HEK293 (cell line): Measurements from ENCODE around the gene ARHGAP26.

Experiments used
- CTCF ChIA-PET: fragments of 350-600 bp; formaldehyde crosslinking; extraction: SDS; loops from one replicate; lab custom pipeline; 2021; ENCODE audit warnings: antibody characterized with exemption; lab: Yijun Ruan, JAX
- POLR2A ChIA-PET: fragments of 300-600 bp; formaldehyde crosslinking; extraction: SDS; loops from one replicate; lab custom pipeline; 2020; ENCODE audit warnings: antibody characterized with exemption, inconsistent platforms; lab: Yijun Ruan, JAX
- H3K27ac ChIP-seq: fragments of 200-500 bp; sonication (Bioruptor generic); 2 replicates; pipeline ENCODE4 v1.5.1; 2014; ENCODE audit warnings: low read depth, low read length, control low read depth, inconsistent platforms; ENCODE audit errors: extremely low read depth
- H3K36me3 ChIP-seq, 2 experiments: fragments of 200-500 bp in 1 of 2; sonication (Bioruptor generic) in 1 of 2; 1 replicate in 1 of 2; 2 replicates in 1 of 2; pipeline ENCODE4 v1.5.1; 2014 to 2017; ENCODE audit warnings: inconsistent platforms in 2 of 2, low read length in 2 of 2; ENCODE audit not compliant: control insufficient read depth in 2 of 2, insufficient read depth in 1 of 2
- H3K4me1 ChIP-seq: fragments of 200-500 bp; sonication (Bioruptor generic); 2 replicates; pipeline ENCODE4 v1.5.1; 2014; ENCODE audit warnings: mild to moderate bottlenecking, low read length, inconsistent platforms; ENCODE audit not compliant: control insufficient read depth, insufficient read depth
- H3K4me3 ChIP-seq: 2 replicates; pipeline ENCODE4 v1.5.1; 2011; ENCODE audit warnings: low read depth, mild to moderate bottlenecking, control low read depth, low read length, moderate library complexity
- H3K9me3 ChIP-seq: fragments of 200-500 bp; sonication (Bioruptor generic); 2 replicates; pipeline ENCODE4 v1.5.1; 2014; ENCODE audit warnings: low read depth, low read length, inconsistent platforms; ENCODE audit not compliant: control insufficient read depth, insufficient read depth
- CTCF ChIP-seq: fragments of 450-650 bp; formaldehyde crosslinking; IDR thresholded peaks from 2 replicates; pipeline ENCODE4 v1.5.1; 2016; ENCODE audit warnings: missing biosample characterization, missing genetic modification characterization
- INSM2 ChIP-seq: fragments of 450-650 bp; formaldehyde crosslinking; IDR thresholded peaks from 2 replicates; pipeline ENCODE4 v1.5.1; 2016; ENCODE audit warnings: missing biosample characterization, missing genetic modification characterization
- PRDM2 ChIP-seq: fragments of 450-650 bp; formaldehyde crosslinking; IDR thresholded peaks from 2 replicates; pipeline ENCODE4 v1.5.1; 2016; ENCODE audit warnings: missing biosample characterization, missing genetic modification characterization, borderline replicate concordance
- SETDB1 ChIP-seq: IDR thresholded peaks from one replicate; pipeline ENCODE4 v1.6.1; 2017; ENCODE audit warnings: mild to moderate bottlenecking, low read length, moderate library complexity, mixed read lengths; ENCODE audit not compliant: insufficient read length
- ZBTB1 ChIP-seq: fragments of 450-650 bp; formaldehyde crosslinking; IDR thresholded peaks from 2 replicates; pipeline ENCODE4 v1.5.1; 2016; ENCODE audit warnings: missing biosample characterization, missing genetic modification characterization
- ZFHX2 ChIP-seq: fragments of 450-650 bp; formaldehyde crosslinking; conservative IDR thresholded peaks from 2 replicates; pipeline ENCODE4 v1.5.1; 2016; ENCODE audit warnings: missing biosample characterization, missing genetic modification characterization
- ZNF23 ChIP-seq: fragments of 450-650 bp; formaldehyde crosslinking; IDR thresholded peaks from 2 replicates; pipeline ENCODE4 v1.5.1; 2016; ENCODE audit warnings: missing biosample characterization, missing genetic modification characterization, borderline replicate concordance
- ZNF24 ChIP-seq: fragments of 450-650 bp; formaldehyde crosslinking; IDR thresholded peaks from 2 replicates; pipeline ENCODE4 v1.5.1; 2016; ENCODE audit warnings: missing biosample characterization, missing genetic modification characterization
- ZNF324 ChIP-seq: fragments of 450-650 bp; formaldehyde crosslinking; IDR thresholded peaks from 2 replicates; pipeline ENCODE4 v1.5.1; 2016; ENCODE audit warnings: missing biosample characterization, missing genetic modification characterization
- ZNF391 ChIP-seq: fragments of 450-650 bp; formaldehyde crosslinking; IDR thresholded peaks from 2 replicates; pipeline ENCODE4 v1.5.1; 2016; ENCODE audit warnings: low read depth, missing biosample characterization, missing genetic modification characterization, borderline replicate concordance
- ZNF433 ChIP-seq: fragments of 450-650 bp; formaldehyde crosslinking; IDR thresholded peaks from 2 replicates; pipeline ENCODE4 v1.5.1; 2016; ENCODE audit warnings: missing biosample characterization, missing genetic modification characterization, low read depth
- ZNF580 ChIP-seq: fragments of 450-650 bp; formaldehyde crosslinking; IDR thresholded peaks from 2 replicates; pipeline ENCODE4 v1.5.1; 2016; ENCODE audit warnings: missing biosample characterization, missing genetic modification characterization
- ZNF585B ChIP-seq: fragments of 450-650 bp; formaldehyde crosslinking; IDR thresholded peaks from 2 replicates; pipeline ENCODE4 v1.5.1; 2016; ENCODE audit warnings: missing biosample characterization, missing genetic modification characterization
- ZNF596 ChIP-seq: fragments of 450-650 bp; IDR thresholded peaks from 2 replicates; pipeline ENCODE4 v1.5.0; 2018; ENCODE audit warnings: missing biosample characterization, mild to moderate bottlenecking, missing genetic modification characterization, moderate library complexity
- ZNF600 ChIP-seq: fragments of 450-650 bp; formaldehyde crosslinking; IDR thresholded peaks from 2 replicates; pipeline ENCODE4 v1.5.1; 2016; ENCODE audit warnings: missing biosample characterization, missing genetic modification characterization
- ZNF626 ChIP-seq: fragments of 450-650 bp; sonication (Bioruptor Pico); formaldehyde crosslinking; IDR thresholded peaks from 2 replicates; pipeline ENCODE4 v1.5.1; 2018; ENCODE audit warnings: missing biosample characterization, missing genetic modification characterization, inconsistent platforms
- ZNF701 ChIP-seq: fragments of 450-650 bp; formaldehyde crosslinking; IDR thresholded peaks from 2 replicates; pipeline ENCODE4 v1.5.1; 2016; ENCODE audit warnings: missing biosample characterization, missing genetic modification characterization
- TF ChIP-seq, protein P1 (sequence below): fragments of 450-650 bp; formaldehyde crosslinking; IDR thresholded peaks from 2 replicates; pipeline ENCODE4 v1.5.1; 2016; ENCODE audit warnings: missing biosample characterization, missing genetic modification characterization
- TF ChIP-seq, protein P2 (sequence below): fragments of 450-650 bp; formaldehyde crosslinking; IDR thresholded peaks from 2 replicates; pipeline ENCODE4 v1.5.1; 2016; ENCODE audit warnings: missing biosample characterization, missing genetic modification characterization
- TF ChIP-seq, protein P3 (sequence below): fragments of 450-650 bp; IDR thresholded peaks from 2 replicates; pipeline ENCODE4 v1.5.1; 2018; ENCODE audit warnings: missing biosample characterization, missing genetic modification characterization

ARHGAP26 gene

GRCh38 chr5:143230676-143230996, 460.5 kb downstream of the ARHGAP26 start:
- TF ChIP-seq ZNF596 (no peak), ZNF24 (no peak), ZNF324 (tag by site-specific recombination) (no peak), ZNF580 (tag by site-specific recombination) (no peak), ZNF585B (tag by site-specific recombination) (no peak), CTCF (tag by site-specific recombination) (no peak), SETDB1 (no peak), INSM2 (tag by site-specific recombination) (no peak), ZNF600 (tag by site-specific recombination) (no peak), ZNF391 (tag by site-specific recombination) (no peak), ZBTB1 (tag by site-specific recombination) (no peak)
- TF ChIP-seq, protein P1, sequence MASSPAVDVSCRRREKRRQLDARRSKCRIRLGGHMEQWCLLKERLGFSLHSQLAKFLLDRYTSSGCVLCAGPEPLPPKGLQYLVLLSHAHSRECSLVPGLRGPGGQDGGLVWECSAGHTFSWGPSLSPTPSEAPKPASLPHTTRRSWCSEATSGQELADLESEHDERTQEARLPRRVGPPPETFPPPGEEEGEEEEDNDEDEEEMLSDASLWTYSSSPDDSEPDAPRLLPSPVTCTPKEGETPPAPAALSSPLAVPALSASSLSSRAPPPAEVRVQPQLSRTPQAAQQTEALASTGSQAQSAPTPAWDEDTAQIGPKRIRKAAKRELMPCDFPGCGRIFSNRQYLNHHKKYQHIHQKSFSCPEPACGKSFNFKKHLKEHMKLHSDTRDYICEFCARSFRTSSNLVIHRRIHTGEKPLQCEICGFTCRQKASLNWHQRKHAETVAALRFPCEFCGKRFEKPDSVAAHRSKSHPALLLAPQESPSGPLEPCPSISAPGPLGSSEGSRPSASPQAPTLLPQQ, result no peak
- TF ChIP-seq, protein P2, sequence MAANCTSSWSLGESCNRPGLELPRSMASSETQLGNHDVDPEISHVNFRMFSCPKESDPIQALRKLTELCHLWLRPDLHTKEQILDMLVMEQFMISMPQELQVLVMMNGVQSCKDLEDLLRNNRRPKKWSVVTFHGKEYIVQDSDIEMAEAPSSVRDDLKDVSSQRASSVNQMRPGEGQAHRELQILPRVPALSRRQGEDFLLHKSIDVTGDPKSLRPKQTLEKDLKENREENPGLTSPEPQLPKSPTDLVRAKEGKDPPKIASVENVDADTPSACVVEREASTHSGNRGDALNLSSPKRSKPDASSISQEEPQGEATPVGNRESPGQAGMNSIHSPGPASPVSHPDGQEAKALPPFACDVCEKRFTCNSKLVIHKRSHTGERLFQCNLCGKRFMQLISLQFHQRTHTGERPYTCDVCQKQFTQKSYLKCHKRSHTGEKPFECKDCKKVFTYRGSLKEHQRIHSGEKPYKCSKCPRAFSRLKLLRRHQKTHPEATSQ (tag by site-specific recombination), result no peak
- TF ChIP-seq, all 188 proteins: peak for 0

GRCh38 chr5:143231416-143231815, 461.2 kb downstream of the ARHGAP26 start:
- H3K27ac ChIP-seq, result no peak overlapping the region
- ChIA-PET POLR2A (no interaction called here), CTCF (interaction anchor here (0.6 to 1.0 kb wide), 2 partner anchors 15 to 502 kb away, joined by 3 to 7 read pairs; no protein-coding TSS in a partner anchor)
- H3K9me3 ChIP-seq, result no peaks in the 10 kb centered on the region
- no peaks in the 10 kb centered on the region for H3K4me1 ChIP-seq
- no peak overlapping the region for H3K4me3 ChIP-seq
- no peaks in the 10 kb centered on the region for H3K36me3 ChIP-seq
- no peak for TF ChIP-seq ZNF433 (tag by site-specific recombination)
- no peak for TF ChIP-seq PRDM2 (tag by site-specific recombination)
- no peak for TF ChIP-seq ZNF23 (tag by site-specific recombination)
- TF ChIP-seq ZNF626 (tag by site-specific recombination), result no peak
- TF ChIP-seq ZNF701, result no peak
- peak; percentile 27; the same call in 1 of the 2 replicates for TF ChIP-seq ZFHX2 (tag by site-specific recombination)
- TF ChIP-seq, protein P3, sequence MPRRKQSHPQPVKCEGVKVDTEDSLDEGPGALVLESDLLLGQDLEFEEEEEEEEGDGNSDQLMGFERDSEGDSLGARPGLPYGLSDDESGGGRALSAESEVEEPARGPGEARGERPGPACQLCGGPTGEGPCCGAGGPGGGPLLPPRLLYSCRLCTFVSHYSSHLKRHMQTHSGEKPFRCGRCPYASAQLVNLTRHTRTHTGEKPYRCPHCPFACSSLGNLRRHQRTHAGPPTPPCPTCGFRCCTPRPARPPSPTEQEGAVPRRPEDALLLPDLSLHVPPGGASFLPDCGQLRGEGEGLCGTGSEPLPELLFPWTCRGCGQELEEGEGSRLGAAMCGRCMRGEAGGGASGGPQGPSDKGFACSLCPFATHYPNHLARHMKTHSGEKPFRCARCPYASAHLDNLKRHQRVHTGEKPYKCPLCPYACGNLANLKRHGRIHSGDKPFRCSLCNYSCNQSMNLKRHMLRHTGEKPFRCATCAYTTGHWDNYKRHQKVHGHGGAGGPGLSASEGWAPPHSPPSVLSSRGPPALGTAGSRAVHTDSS (tag by site-specific recombination), result no peak

More at GRCh38 chr5:143230676-143230996, 460.5 kb downstream of the ARHGAP26 start:
- Histone ChIP-seq H3K4me1 (no peaks in the 10 kb centered on the region), H3K4me3 (no peak overlapping the region), H3K36me3 (no peaks in the 10 kb centered on the region), H3K9me3 (no peaks in the 10 kb centered on the region), H3K27ac (no peak overlapping the region)
- ChIA-PET CTCF (no interaction called here), POLR2A (interaction anchor here (0.6 kb wide), 1 partner anchor 55 kb away, joined by 5 read pairs; no protein-coding TSS in a partner anchor)
